Fibroblast of gingiva (primary cell): Measurements from ENCODE around the gene THUMPD3.
A peak's percentile ranks its signal among the peaks of the same experiment; 100 is the strongest.

Experiments
- DNase-seq: peaks from one replicate; pipeline ENCODE4 v3.0.0-alpha.2; 2011; ENCODE audit warnings: low read depth

Gene THUMPD3

GRCh38 chr3:9420850-9421549 is 58.1 kb downstream of the THUMPD3 start:
- DNase-seq: peak; percentile 26

- DNase-seq: peak; percentile 96
These were observed 60.0 kb downstream of the THUMPD3 start for GRCh38 chr3:9422712-9423424.

GRCh38 chr3:9428411-9428810 is 65.6 kb downstream of the THUMPD3 start:
- DNase-seq: no peak

- no peak for DNase-seq
These were observed 67.9 kb downstream of the THUMPD3 start for GRCh38 chr3:9430733-9431132.

GRCh38 chr3:9433627-9434521 is 71.0 kb downstream of the THUMPD3 start:
- DNase-seq: no peak

- DNase-seq: no peak
These were observed 72.5 kb downstream of the THUMPD3 start for GRCh38 chr3:9435316-9435715.
